Loucy (cell line): ENCODE data around the gene TNPO3.
"Not testable (repeated sequence)": the region's sequence is repeated elsewhere in the genome, so short reads cannot be mapped to it uniquely, and the experiment has no call there.

ENCODE experiments used
- H2AFZ ChIP-seq: fragments of 200-600 bp; sonication (generic); 2 replicates; pipeline ENCODE4 v1.6.0; 2016; ENCODE audit warnings: antibody characterized with exemption, mild to moderate bottlenecking, low read length, moderate library complexity
- H3F3A ChIP-seq: fragments of 200-600 bp; 2 replicates; pipeline ENCODE4 v1.6.0; 2016; ENCODE audit warnings: antibody characterized with exemption, low read depth, mild to moderate bottlenecking
- H3K27me3 ChIP-seq: fragments of 200-600 bp; sonication (generic); 2 replicates; pipeline ENCODE4 v1.6.1; 2014; ENCODE audit warnings: low read length, mild to moderate bottlenecking; ENCODE audit not compliant: insufficient read depth, poor library complexity, severe bottlenecking
- H3K36me3 ChIP-seq: fragments of 200-600 bp; sonication (generic); 2 replicates; pipeline ENCODE4 v1.6.1; 2016; ENCODE audit warnings: low read length; ENCODE audit not compliant: insufficient read depth
- H3K4me1 ChIP-seq: fragments of 200-600 bp; sonication (generic); 2 replicates; pipeline ENCODE4 v1.5.1; 2014; ENCODE audit warnings: low read length, mild to moderate bottlenecking; ENCODE audit not compliant: insufficient read depth, poor library complexity, severe bottlenecking
- H3K4me2 ChIP-seq: fragments of 200-600 bp; sonication (generic); 2 replicates; pipeline ENCODE4 v1.6.0; 2014; ENCODE audit warnings: antibody characterized with exemption, low read length, low read depth, mild to moderate bottlenecking; ENCODE audit not compliant: poor library complexity, severe bottlenecking
- H3K4me3 ChIP-seq: fragments of 200-600 bp; sonication (generic); 2 replicates; pipeline ENCODE4 v1.5.1; 2014; ENCODE audit warnings: low read length, mild to moderate bottlenecking, mixed read lengths; ENCODE audit not compliant: poor library complexity, severe bottlenecking
- H3K79me2 ChIP-seq: fragments of 200-600 bp; sonication (generic); 2 replicates; pipeline ENCODE4 v1.6.1; 2014; ENCODE audit warnings: low read length; ENCODE audit not compliant: insufficient read depth
- H3K9ac ChIP-seq: fragments of 200-600 bp; sonication (generic); 2 replicates; pipeline ENCODE4 v1.6.0; 2014; ENCODE audit warnings: mild to moderate bottlenecking, low read depth, low read length, moderate library complexity; ENCODE audit not compliant: poor library complexity, severe bottlenecking
- H3K9me2 ChIP-seq: fragments of 200-600 bp; sonication (generic); replicated peaks from 2 replicates; pipeline ENCODE4 v1.6.1; 2016; ENCODE audit warnings: low read depth, low read length, mixed read lengths
- H3K9me3 ChIP-seq: fragments of 200-600 bp; sonication (generic); 2 replicates; pipeline ENCODE4 v1.6.1; 2014; ENCODE audit warnings: mild to moderate bottlenecking, antibody characterized with exemption, low read length, low read depth; ENCODE audit not compliant: insufficient read depth
- H4K20me1 ChIP-seq: fragments of 200-600 bp; sonication (generic); 2 replicates; pipeline ENCODE4 v1.6.0; 2014; ENCODE audit warnings: antibody characterized with exemption, low read length, mild to moderate bottlenecking; ENCODE audit not compliant: insufficient read depth, poor library complexity, severe bottlenecking
- EZH2phosphoT487 ChIP-seq: fragments of 200-600 bp; IDR thresholded peaks from 2 replicates; pipeline ENCODE4 v1.6.1; 2018; ENCODE audit warnings: antibody characterized with exemption, mild to moderate bottlenecking, moderate library complexity, borderline replicate concordance
- TF ChIP-seq, protein P1 (sequence below): fragments of 200-600 bp; sonication (generic); conservative IDR thresholded peaks from 2 replicates; pipeline ENCODE4 v1.5.1; 2014; ENCODE audit warnings: mild to moderate bottlenecking, antibody characterized with exemption, low read length

TNPO3 gene

DNA sequence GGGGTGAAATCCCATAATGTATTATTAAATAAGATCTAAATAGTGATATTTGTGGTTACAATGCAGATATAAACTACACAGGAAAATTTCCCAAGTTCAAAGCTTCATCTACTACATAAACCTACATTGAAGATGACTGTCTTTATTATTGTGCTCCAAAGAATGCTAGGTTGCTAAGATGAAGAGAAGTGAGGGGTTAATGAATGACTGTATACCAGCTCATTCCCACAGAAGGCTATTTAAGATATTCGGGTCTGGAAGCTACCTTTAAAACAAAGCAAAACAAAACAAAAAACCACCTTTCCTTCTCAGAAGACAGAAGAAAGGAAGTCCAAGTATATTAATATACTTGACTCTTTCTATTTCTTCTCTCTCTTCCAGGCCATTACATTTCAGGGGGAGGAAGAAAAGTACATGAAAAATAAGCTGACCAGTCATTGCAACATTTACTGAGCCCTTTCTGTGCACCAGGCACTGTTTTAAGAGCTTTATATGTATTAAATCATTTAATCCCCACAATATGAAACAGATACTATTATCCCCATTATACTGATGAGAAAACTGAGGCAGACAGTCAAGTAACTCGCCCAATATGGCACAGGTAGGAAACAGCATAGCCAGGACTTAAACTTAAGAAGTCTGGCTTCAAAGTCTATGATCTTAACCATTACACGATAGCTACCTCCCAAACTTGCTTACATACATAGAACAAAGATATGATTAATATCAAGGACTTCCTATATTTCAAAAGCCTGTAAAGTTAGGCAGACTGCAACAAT lies 48.1 kb downstream of the TNPO3 start:
- Histone ChIP-seq H3K27me3 (no peaks in the 10 kb centered on the region), H3K79me2 (peaks cover 28% of the 10 kb centered on the region; the same call in 1 of the 2 replicates), H4K20me1 (peaks cover 9% of the 10 kb centered on the region), H3K36me3 (peaks cover 81% of the 10 kb centered on the region), H3K4me1 (no peaks in the 10 kb centered on the region), H3K9ac (no peak overlapping the region), H3K4me3 (no peak overlapping the region), H3K4me2 (no peak overlapping the region), H3K9me3 (no peaks in the 10 kb centered on the region), H2AFZ (no peak overlapping the region), H3K9me2 (no peaks in the 10 kb centered on the region), H3F3A (no peaks in the 10 kb centered on the region)
- TF ChIP-seq, protein P1, sequence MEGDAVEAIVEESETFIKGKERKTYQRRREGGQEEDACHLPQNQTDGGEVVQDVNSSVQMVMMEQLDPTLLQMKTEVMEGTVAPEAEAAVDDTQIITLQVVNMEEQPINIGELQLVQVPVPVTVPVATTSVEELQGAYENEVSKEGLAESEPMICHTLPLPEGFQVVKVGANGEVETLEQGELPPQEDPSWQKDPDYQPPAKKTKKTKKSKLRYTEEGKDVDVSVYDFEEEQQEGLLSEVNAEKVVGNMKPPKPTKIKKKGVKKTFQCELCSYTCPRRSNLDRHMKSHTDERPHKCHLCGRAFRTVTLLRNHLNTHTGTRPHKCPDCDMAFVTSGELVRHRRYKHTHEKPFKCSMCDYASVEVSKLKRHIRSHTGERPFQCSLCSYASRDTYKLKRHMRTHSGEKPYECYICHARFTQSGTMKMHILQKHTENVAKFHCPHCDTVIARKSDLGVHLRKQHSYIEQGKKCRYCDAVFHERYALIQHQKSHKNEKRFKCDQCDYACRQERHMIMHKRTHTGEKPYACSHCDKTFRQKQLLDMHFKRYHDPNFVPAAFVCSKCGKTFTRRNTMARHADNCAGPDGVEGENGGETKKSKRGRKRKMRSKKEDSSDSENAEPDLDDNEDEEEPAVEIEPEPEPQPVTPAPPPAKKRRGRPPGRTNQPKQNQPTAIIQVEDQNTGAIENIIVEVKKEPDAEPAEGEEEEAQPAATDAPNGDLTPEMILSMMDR = no peak
- TF ChIP-seq EZH2phosphoT487 = no peak

- H2AFZ ChIP-seq = no peak overlapping the region
- no peak overlapping the region for H3K4me3 ChIP-seq
- H4K20me1 ChIP-seq = peaks cover 9% of the 10 kb centered on the region
- H3K4me2 ChIP-seq = no peak overlapping the region
- H3F3A ChIP-seq = no peaks in the 10 kb centered on the region
- peaks cover 83% of the 10 kb centered on the region for H3K36me3 ChIP-seq
- H3K9ac ChIP-seq = no peak overlapping the region
- H3K79me2 ChIP-seq = peaks cover 16% of the 10 kb centered on the region; the same call in 1 of the 2 replicates
- TF ChIP-seq, protein P1 = no peak
- TF ChIP-seq EZH2phosphoT487 = no peak
- H3K4me1 ChIP-seq = no peaks in the 10 kb centered on the region
- no peaks in the 10 kb centered on the region for H3K9me3 ChIP-seq
- H3K9me2 ChIP-seq = no peaks in the 10 kb centered on the region
- H3K27me3 ChIP-seq = no peaks in the 10 kb centered on the region
Observed at GRCh38 chr7:129005186-129005585, 49.7 kb downstream of the TNPO3 start.

GRCh38 chr7:128997181-128997580 lies 57.7 kb downstream of the TNPO3 start:
- H3K9me3 ChIP-seq = no peaks in the 10 kb centered on the region
- no peaks in the 10 kb centered on the region for H3F3A ChIP-seq
- no peaks in the 10 kb centered on the region for H3K9me2 ChIP-seq
- H3K4me2 ChIP-seq = no peak overlapping the region
- no peaks in the 10 kb centered on the region for H3K79me2 ChIP-seq
- H3K27me3 ChIP-seq = no peaks in the 10 kb centered on the region
- peaks cover 79% of the 10 kb centered on the region for H3K36me3 ChIP-seq
- H2AFZ ChIP-seq = no peak overlapping the region
- H3K9ac ChIP-seq = no peak overlapping the region
- no peaks in the 10 kb centered on the region for H4K20me1 ChIP-seq
- no peaks in the 10 kb centered on the region for H3K4me1 ChIP-seq
- H3K4me3 ChIP-seq = no peak overlapping the region
- TF ChIP-seq, protein P1 = no peak
- TF ChIP-seq EZH2phosphoT487 = no peak

DNA sequence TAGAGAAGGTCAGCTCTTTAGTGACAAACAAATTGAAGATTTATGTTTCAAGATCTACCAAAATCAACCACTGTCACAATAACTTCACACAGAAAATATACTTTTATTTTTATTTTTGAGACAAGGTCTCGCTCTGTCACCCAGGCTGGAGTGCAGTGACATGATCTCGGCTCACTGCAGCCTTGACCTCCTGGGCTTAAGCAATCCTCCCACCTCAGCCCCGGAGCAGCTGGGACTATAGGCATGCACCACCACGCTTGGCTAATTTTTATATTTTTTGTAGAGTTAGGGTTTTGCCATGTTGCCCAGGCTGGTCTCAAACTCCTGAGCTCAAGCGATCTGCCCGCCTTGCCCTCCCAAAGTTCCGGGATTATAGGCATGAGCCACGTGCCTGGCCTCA lies 60.4 kb downstream of the TNPO3 start:
- not testable (repeated sequence) for H3K4me3 ChIP-seq, H3F3A ChIP-seq, H3K9me2 ChIP-seq, H3K9ac ChIP-seq, H2AFZ ChIP-seq, H3K9me3 ChIP-seq, H3K27me3 ChIP-seq, H3K79me2 ChIP-seq, H4K20me1 ChIP-seq, H3K4me1 ChIP-seq, H3K4me2 ChIP-seq
- peaks cover 79% of the 10 kb centered on the region for H3K36me3 ChIP-seq
